NCI-H1436 (cell line): ENCODE results near the gene OTP.

Experiments used
- DNase-seq: peaks from one replicate; lab custom pipeline; 2025; lab: John Stamatoyannopoulos, UW

Gene OTP

DNA sequence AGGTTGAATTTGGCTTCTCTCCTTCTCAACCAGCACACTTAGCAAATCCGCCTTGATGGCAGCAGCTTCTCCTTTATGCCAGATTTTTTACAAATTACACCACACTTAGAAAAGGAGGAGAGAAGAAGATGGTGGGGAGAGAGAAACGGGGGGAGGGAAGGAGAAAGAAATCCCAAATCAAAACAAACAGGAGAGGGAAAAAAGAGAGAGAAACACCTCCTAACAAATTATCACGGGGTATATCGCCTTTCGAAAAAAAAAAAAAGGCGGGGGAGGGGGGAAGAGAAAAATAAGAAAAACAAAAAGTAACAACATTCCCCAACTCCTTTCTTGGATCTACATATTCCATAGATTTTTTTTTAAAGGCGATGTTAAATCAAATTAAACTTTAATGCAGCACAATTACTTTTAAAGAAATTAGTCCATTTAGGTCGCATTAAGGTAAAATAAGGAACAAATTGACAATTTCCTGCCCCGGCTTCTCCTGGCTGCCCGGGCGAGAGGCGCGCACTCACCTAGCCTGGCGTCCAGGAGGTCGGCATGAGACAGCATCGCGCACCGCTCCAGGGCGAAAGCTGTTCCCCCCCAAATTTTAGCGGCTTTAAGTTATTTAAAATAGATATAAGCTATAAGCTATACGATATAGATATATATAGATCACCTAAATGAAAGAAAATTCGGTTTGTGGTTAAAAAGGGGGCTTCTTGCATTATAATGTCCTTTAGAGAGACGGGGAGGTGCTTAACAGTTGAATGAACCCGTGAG lies at the start of gene OTP:
TSS of gene OTP (minus strand) at position 716 of the 765 bp plus-strand sequence. CDS start at position 552, 164 bp downstream.
- no peak for DNase-seq

DNA sequence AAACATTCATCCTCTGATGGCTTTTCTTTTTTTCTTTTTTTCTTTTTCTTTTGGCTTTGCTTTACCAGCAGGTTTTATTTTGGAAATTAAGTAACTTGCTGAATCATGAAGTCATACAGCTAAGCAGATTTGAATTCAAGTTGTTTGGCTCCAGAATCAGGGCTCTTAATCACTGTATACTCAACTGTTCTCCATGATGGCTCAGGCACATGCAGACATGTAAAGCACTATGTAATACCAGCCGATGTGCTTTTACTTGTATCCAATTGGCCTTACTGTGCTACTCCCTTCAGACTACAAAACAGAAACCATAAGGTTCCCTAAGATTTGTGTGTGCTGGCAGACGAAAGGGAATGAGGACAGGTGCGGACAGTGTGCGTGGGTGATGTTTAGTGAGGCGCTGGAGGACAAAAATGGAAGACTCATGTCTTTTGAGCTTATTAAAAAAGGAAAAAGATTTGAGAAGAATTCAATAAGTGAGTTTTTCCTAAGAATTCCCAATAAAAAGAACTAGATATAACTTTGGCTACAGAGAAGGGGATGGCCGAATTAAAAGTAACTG lies 44.7 kb upstream of the OTP start:
- DNase-seq: no peak

DNA sequence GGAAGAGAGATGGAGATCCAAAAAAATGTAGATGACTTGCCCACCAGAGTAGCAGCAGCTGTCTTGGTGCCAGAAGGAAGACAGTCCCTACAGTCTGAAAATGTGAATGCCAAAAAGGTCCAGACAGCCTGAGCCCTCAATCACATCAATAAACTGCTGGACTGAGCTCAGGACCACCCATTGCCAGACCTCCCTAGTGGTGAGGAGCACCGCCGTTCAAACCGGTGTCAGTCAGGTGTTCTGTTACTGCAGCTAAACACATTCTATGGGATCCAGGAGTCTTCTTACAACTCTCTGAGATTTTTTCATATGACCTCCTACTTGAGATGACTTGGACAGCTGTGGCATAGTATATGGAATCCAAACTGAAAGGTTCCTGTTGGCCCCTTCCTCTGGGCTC lies 32.0 kb upstream of the OTP start:
- DNase-seq: no peak

GRCh38 chr5:77669677-77670076 lies 31.2 kb upstream of the OTP start:
- no peak for DNase-seq

DNA sequence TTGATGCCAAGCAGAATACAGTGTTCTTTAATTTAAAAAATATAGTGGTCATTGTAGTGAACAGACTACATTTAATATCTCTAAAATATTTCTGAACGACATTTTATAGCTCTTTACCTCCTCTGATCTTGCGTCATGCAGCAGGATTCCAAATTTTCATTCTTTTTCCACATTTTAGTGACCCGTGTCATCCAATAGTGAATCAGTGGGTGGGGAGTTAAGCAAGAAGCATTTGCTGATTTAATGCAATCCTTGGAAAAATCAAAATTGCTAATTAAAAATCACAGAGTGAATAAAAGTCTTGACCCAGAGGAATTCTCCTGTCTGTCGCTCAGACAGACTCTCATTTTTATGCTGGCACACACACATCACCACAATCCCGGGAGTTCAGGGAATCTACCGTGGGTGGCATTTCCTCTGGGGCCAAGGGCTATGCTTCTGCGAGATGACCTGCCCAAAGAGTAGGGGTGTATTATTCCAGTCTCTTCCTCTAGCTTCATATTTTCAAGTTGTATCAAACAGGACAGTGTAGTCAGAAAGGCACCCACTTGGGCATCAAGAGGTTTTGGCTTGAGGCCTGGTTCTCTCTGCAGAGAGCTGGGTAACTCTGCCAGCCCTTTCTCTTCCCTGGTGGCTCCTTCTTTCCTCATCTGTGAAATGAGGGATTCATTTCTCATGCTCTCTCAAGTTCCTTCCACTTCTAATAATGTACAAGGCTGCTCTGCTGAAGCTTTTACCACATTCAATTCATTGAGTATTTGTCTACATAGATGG lies 24.8 kb upstream of the OTP start:
- no peak for DNase-seq

GRCh38 chr5:77662635-77663034 lies 24.1 kb upstream of the OTP start:
- no peak for DNase-seq

DNA sequence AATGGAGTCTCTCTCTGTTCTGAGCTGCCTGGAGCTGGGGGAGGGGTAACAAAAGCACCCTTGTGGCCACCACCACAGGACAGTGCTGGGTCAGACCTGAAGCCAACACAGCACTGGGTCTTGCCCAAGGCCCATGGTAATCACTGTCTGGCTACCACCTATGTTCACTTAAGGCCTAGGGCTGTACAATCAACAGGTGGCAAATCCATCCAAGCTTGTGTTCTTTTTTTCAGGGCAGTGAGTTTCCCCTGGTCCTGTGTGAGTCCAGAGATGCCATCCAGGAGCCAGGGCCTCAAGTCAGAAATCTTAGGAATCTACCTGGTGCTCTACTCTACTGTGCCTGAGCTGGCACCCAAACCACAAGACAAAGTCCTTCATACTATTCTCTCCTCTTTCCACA lies 20.1 kb upstream of the OTP start:
- no peak for DNase-seq

DNA sequence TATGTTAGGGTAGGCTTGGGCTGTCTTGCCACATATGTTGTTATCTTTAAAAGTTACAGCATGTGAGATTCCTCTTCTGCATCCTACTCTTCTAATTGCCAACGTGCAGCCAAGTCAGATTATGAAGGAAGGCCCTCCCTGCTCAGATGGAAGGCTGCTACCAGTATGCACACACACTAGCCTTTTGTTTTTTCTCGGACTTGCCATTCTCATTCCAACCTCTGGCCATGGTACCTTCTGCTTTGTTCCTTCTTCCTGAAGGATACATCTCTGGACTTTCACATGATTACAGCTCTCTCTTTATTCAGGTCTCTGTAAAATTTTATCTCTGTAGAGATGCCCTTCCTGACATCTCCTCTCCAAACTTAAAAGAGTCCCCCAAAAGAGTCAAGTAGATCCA lies 12.8 kb upstream of the OTP start:
- no peak for DNase-seq

GRCh38 chr5:77650686-77651085 lies 12.2 kb upstream of the OTP start:
- no peak for DNase-seq

- DNase-seq: no peak
These were observed 11.3 kb upstream of the OTP start for GRCh38 chr5:77649776-77650175.

DNA sequence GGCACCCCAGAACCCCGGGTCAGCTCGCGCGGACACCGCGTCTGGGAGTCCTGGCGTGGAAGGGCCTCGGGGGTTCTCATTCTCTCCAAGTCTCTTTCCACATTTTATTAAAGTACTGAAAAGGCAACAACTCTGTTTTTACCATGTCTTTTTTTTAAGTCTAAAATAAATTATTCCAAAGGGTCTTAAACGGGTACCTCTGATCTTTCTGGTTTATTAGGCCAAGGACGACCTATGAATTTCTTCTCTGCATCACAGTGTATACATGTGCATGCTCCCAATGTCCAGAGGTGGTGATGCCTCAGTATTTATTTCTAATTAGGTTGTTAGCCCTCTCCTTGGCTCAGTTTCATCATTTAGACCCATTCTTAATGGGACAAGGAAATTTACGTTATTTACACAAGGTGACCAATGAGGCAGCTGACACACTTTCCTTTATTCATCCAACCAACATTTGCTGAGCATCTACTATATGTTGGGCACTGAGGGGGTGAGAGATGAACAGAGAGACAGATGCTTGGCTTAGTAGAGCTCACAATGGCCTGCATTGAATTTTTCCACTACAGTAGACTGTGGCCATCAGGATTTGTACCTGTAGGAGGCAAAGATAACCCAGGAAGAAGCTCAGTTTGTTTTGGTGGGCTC lies 7.6 kb upstream of the OTP start:
- no peak for DNase-seq

GRCh38 chr5:77645158-77645994 lies 6.9 kb upstream of the OTP start:
- DNase-seq: peak; percentile 57

DNA sequence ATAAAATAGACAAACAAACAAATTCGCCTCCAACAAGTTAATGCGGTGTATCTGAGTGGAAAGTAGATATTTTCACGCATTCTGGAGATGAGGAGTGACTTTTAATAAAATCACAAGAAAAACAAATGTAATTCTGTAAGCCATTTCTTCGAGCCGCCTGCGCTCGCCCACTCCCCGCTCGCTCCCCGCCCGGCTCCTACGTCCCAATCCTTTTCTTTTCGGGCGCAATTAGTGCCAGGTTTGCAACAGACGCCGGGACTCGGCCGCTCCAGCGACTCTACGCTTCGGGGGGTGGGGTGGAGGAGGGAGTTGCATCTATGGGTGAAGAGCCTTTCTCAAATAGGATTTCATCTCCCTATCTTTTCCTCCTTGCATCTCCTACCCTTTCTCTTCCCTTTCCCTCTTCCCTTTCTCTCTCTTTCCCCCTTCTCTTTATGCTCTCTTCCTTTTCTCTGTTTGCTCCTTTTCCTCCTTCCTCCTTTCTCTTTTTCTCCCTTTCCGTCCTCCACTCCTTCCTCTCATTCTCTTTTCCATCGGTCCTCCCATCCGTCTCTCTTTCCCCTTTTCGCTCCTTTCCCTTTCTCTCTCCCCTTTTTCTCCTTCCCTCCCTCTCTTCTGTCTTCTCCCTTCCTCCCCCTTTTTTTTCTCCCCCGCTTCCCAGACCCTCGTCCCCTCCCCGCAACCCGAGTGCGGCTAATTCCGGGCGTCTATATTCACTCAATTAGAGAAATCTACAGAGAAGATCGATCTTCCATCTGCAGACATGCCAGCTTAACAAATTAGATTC lies 6.1 kb upstream of the OTP start:
- DNase-seq: peak; percentile 60

DNA sequence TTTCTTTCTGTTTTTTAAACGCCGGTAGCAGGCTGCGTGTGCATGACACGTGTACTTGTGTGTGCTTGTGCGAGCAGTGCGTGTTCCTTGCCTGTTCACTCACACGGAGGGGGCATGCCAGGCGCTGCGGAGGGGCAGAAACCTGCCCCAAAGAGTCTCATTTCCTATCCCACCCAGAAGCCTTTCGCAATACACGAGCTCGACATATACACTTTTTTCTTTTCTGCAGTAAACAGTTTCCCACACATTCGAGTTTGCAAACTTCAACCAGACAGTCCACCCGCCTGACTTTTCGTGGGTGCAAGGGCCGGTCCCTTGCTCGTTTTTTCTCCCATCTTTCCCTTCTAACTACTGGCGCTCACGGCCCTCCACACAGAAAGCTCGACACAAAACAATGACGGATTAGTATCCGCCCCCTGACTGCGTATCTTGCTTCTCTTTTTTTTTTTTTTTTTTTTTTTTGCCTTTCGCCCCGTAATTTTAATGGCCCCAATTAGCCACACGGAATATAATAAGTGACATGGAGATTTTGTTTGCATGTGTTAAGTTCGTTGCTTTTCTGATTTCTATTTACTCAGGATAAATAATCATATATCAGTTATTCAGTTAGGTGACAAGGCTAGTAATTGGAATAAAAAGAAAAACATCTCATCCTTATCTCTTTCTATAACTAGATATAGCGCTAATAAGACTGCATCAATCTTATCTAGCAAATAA lies 5.3 kb upstream of the OTP start:
- DNase-seq: peak; percentile 11

DNA sequence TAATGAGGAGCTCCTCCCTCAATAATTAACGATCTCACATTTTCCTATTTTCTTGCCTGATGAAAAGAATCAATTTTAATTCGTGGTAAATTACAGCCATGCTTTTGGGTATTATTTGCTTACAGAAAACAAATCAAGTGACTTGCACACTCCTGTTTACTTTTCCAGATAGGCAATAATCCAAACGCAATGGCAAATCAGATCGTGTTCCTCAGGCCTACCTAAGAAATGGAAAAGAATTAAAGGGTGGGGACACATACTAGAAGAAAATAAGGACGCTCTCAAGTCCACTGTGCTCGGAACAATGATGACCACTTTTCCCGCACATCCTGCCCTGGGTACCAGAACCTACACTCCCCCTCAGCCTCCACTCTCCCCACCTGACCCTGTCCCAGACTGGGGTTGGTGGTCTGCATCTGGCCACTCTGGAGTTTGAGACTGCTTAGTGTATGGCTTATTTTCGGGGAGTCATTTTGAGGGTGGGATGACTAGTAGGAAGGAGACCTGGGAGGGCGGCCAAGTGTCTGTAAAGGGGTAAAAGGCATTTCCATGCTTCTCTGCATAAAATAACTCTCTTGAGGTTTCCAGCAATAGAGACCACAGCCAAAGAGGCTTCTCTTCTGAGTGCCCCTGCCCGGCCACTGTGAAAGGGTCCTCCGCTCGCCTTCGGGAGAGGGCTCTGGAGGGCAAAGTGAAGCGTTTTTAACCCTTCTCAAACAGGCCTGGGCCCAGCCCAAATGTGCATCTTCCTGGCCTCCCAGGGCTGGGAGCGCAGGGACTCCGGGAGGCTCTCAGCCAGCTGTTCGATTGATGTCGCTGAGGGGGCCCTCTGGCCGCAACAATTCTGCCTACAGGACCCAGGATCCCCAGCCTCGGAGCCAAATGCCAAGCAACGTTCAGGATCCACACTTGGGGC lies 4.5 kb upstream of the OTP start:
- no peak for DNase-seq

DNA sequence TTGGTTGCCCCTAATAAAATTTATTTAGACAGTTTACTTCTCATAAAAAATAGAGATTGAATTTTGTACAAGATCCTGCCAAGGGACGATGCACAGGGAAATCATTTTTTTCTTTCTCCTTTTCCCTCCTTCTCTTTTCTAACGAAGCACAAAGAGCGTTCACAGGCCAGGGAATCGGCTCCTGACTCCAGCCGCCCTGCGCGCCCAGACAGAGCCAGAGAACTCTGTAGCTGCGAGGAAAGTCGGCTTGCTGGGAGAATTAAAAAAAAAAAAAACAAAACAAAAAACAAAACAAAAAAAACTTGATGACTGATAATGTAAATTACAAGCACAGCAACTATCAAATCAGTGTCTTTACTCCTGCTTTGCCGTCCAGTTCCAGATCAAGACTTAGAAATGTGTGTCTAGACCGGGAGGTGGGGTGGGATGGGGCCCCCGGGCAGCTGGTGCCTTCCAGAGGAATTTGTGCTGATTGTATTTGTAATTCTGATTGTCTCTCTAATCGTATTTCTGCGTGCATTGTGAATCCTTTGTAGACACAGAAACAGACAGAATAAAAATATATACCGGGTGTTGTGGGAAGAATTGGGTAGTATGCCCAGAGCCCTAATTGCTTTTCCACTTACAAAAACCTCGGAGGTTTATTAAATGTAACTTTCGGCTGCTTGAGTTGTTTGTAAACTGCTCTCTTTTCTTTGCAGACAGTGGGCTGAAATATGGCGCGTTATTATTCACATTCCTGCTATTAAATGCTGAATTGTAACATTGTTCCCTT lies 3.6 kb upstream of the OTP start:
- DNase-seq: no peak

DNA sequence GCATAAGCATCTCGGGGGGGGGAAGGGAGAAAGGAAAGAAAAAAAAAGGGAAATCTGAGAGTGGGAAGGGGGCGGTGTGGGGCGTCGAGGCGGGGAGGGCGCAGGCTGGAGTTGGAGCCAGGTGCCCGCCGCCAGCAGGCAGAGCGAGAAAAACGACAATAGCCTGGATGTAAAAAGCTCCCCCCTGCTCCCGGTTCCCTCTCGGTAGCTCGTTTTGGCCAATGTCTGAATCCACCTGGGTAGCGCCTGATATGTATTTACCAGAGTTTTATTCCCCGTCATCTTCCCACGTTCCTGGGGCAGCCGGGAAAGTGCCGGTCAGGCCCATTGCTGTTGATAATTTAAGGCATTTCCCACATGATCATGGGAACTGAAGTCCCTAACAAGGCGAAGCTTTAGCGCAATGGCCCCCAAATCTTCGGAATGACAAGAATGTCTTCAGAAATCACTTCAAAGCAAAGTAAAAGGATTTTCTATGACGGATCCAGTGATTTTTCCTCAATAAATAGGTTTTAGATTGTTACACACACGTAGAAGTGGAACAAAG lies 3.0 kb upstream of the OTP start:
- DNase-seq: no peak
